H1 (cell line): ENCODE measurements around the gene LDAH.

Experiments
- CEBPB ChIP-seq: IDR thresholded peaks from 2 replicates; pipeline ENCODE4 v1.6.1; 2012; ENCODE audit warnings: low read depth, low read length
- CHD1 ChIP-seq: IDR thresholded peaks from 2 replicates; pipeline ENCODE4 v1.6.1; 2012; ENCODE audit warnings: low read depth, low read length, improper control_type of control experiment
- EP300 ChIP-seq, 2 experiments: IDR thresholded peaks; 1 replicate in 1 of 2; 2 replicates in 1 of 2; pipeline ENCODE4 v1.6.1; 2011 to 2012; ENCODE audit warnings: low read depth in 2 of 2, low read length in 2 of 2, mild to moderate bottlenecking in 2 of 2, borderline replicate concordance in 1 of 2, inconsistent platforms in 1 of 2, moderate library complexity in 1 of 2
- POLR2A ChIP-seq, 2 experiments: IDR thresholded peaks; 1 replicate in 1 of 2; 2 replicates in 1 of 2; pipeline ENCODE4 v1.6.1; 2011; ENCODE audit warnings: low read depth in 2 of 2, low read length in 2 of 2, mild to moderate bottlenecking in 2 of 2; ENCODE audit errors: control extremely low read depth in 1 of 2
- TF ChIP-seq, protein P1 (sequence below), 3 experiments: IDR thresholded peaks; 1 replicate in 2 of 3; 2 replicates in 1 of 3; pipeline versions ENCODE4 v1.5.1 to v1.6.1; 2011; ENCODE audit warnings: low read length in 3 of 3, mild to moderate bottlenecking in 3 of 3, inconsistent platforms in 2 of 3, low read depth in 1 of 3, moderate library complexity in 1 of 3; ENCODE audit not compliant: insufficient read depth in 1 of 3; ENCODE audit errors: control extremely low read depth in 1 of 3
- TF ChIP-seq, protein P2 (sequence below): IDR thresholded peaks from 2 replicates; pipeline ENCODE4 v1.6.1; 2012; ENCODE audit warnings: inconsistent platforms

DNA sequence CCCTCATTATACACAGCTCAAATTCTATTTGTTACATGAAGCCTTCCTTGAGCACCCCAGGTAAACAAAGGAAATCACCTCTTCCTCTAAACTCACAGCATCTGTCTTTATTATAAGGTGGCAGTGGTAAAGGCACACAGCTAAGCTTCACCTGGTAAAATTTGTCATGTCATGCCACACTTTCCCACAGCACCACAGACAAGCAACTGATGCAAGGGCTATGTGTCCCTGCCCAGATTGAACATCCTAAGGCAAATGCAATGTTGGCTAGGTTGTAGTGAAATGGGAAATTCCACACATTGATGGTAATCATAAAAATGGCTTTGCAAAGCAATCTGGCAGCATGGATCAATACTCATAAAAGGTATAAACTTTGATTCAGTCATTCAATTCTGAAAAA, 18.9 kb downstream of the LDAH start:
- TF ChIP-seq, protein P1, sequence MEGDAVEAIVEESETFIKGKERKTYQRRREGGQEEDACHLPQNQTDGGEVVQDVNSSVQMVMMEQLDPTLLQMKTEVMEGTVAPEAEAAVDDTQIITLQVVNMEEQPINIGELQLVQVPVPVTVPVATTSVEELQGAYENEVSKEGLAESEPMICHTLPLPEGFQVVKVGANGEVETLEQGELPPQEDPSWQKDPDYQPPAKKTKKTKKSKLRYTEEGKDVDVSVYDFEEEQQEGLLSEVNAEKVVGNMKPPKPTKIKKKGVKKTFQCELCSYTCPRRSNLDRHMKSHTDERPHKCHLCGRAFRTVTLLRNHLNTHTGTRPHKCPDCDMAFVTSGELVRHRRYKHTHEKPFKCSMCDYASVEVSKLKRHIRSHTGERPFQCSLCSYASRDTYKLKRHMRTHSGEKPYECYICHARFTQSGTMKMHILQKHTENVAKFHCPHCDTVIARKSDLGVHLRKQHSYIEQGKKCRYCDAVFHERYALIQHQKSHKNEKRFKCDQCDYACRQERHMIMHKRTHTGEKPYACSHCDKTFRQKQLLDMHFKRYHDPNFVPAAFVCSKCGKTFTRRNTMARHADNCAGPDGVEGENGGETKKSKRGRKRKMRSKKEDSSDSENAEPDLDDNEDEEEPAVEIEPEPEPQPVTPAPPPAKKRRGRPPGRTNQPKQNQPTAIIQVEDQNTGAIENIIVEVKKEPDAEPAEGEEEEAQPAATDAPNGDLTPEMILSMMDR (IDR thresholded peaks at IDR 0.05; ENCODE audit: control extremely low read depth in 1 of 3, insufficient read depth in 1 of 3, low read depth in 1 of 3, low read length in 3 of 3): no peak
- TF ChIP-seq POLR2A (IDR thresholded peaks at IDR 0.05; ENCODE audit: control extremely low read depth in 1 of 2, low read depth in 2 of 2, low read length in 2 of 2): no peak
- no peak for TF ChIP-seq CHD1
- no peak for TF ChIP-seq EP300 (IDR thresholded peaks at IDR 0.05; ENCODE audit: borderline replicate concordance in 1 of 2, low read depth in 2 of 2, low read length in 2 of 2)
- no peak for TF ChIP-seq CEBPB
- TF ChIP-seq, protein P2, sequence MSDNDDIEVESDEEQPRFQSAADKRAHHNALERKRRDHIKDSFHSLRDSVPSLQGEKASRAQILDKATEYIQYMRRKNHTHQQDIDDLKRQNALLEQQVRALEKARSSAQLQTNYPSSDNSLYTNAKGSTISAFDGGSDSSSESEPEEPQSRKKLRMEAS: no peak
